Keratinocyte (primary cell): ENCODE results near the gene ZNF30. TPM values are rescaled to one million over a fixed set of nuclear protein-coding genes. Genes with fewer than 3 reads are reported as not detected.

Experiments used
- DNase-seq: peaks from one replicate; pipeline ENCODE4 v3.0.0-alpha.2; 2011; ENCODE audit warnings: low read depth, missing footprints, low spot score
- FAIRE-seq: peaks from 2 replicates; lab custom pipeline; 2011; peaks lifted over from hg19 to GRCh38; lab: Jason Lieb, UNC
- H2AFZ ChIP-seq: 2 replicates; pipeline ENCODE4 v1.6.0; 2012; ENCODE audit warnings: low read length, control low read depth, inconsistent platforms; ENCODE audit not compliant: control insufficient read depth
- H3K27ac ChIP-seq: 2 replicates; pipeline ENCODE4 v1.5.1; 2011; ENCODE audit warnings: low read length; ENCODE audit not compliant: control insufficient read depth, insufficient read depth
- H3K27me3 ChIP-seq: 3 replicates; pipeline ENCODE4 v1.6.0; 2011; ENCODE audit warnings: low read length; ENCODE audit not compliant: control insufficient read depth, insufficient read depth; ENCODE audit errors: extremely low read depth
- H3K36me3 ChIP-seq, 2 experiments: 2 replicates in 1 of 2; 3 replicates in 1 of 2; pipeline ENCODE4 v1.5.1; 2011; ENCODE audit warnings: low read length in 2 of 2, mild to moderate bottlenecking in 1 of 2; ENCODE audit not compliant: control insufficient read depth in 2 of 2, insufficient read depth in 2 of 2; ENCODE audit errors: extremely low read depth in 1 of 2
- H3K4me1 ChIP-seq: 3 replicates; pipeline ENCODE4 v1.5.1; 2011; ENCODE audit warnings: low read length; ENCODE audit not compliant: control insufficient read depth, insufficient read depth; ENCODE audit errors: extremely low read depth
- H3K4me2 ChIP-seq: 3 replicates; pipeline ENCODE4 v1.6.0; 2011; ENCODE audit warnings: low read depth, low read length; ENCODE audit not compliant: control insufficient read depth, insufficient read depth; ENCODE audit errors: extremely low read depth
- H3K4me3 ChIP-seq, 3 experiments: fragments of 200-600 bp in 1 of 3; sonication (generic) in 1 of 3; 2 replicates in 2 of 3; 3 replicates in 1 of 3; pipeline ENCODE4 v1.5.1; 2011 to 2016; ENCODE audit warnings: low read length in 3 of 3, mild to moderate bottlenecking in 3 of 3, control low read depth in 2 of 3, inconsistent platforms in 1 of 3, low read depth in 1 of 3, mixed read lengths in 1 of 3, mixed run types in 1 of 3, moderate library complexity in 1 of 3; ENCODE audit not compliant: control insufficient read depth in 2 of 3, insufficient read depth in 2 of 3; ENCODE audit errors: extremely low read depth in 1 of 3
- H3K79me2 ChIP-seq: 2 replicates; pipeline ENCODE4 v1.6.0; 2012; ENCODE audit warnings: low read length; ENCODE audit not compliant: control insufficient read depth, insufficient read depth
- H3K9ac ChIP-seq: 3 replicates; pipeline ENCODE4 v1.6.0; 2011; ENCODE audit warnings: low read length; ENCODE audit not compliant: control insufficient read depth, insufficient read depth; ENCODE audit errors: extremely low read depth
- H3K9me1 ChIP-seq: 3 replicates; pipeline ENCODE4 v1.6.0; 2011; ENCODE audit warnings: low read length; ENCODE audit not compliant: control insufficient read depth, insufficient read depth; ENCODE audit errors: extremely low read depth
- H3K9me3 ChIP-seq: 2 replicates; pipeline ENCODE4 v1.5.1; 2012; ENCODE audit warnings: low read depth, low read length; ENCODE audit not compliant: control insufficient read depth
- H4K20me1 ChIP-seq: 3 replicates; pipeline ENCODE4 v1.6.0; 2011; ENCODE audit warnings: low read length; ENCODE audit not compliant: control insufficient read depth, insufficient read depth; ENCODE audit errors: extremely low read depth
- EZH2 ChIP-seq: IDR thresholded peaks from one replicate; pipeline ENCODE4 v1.6.1; 2012; ENCODE audit warnings: inconsistent platforms, mild to moderate bottlenecking, low read length, moderate library complexity
- dilution Hi-C: fragments of 300-500 bp; cut with MboI; formaldehyde crosslinking; loops from one replicate; pipeline ENCODE4 v1.7.0; 2020; ENCODE audit warnings: low sequenced_read_pairs; ENCODE audit not compliant: extremely low pct_ligation_motif_present
- polyA plus RNA-seq, 5 experiments: library from polyadenylated mRNA; depleted of rRNA in 3 of 5; stranded (reverse) in 3 of 5; stranded (forward) in 1 of 5; unstranded in 1 of 5; fragments of >200 nt; gene quantifications; 1 replicate in 1 of 5; 2 replicates in 3 of 5; 3 replicates in 1 of 5; pipeline versions ENCODE4 v1.2.1 to v1.2.3, GENCODE V29; 2011 to 2012; ENCODE audit warnings: missing spikeins in 2 of 5, low read depth in 1 of 5, low replicate concordance in 1 of 5
- TF ChIP-seq, protein P1 (sequence below), 3 experiments: IDR thresholded peaks in 1 of 3; conservative IDR thresholded peaks in 1 of 3; optimal IDR thresholded peaks in 1 of 3; 2 replicates in 2 of 3; 3 replicates in 1 of 3; pipeline versions ENCODE3 to v1.5.1; 2011; ENCODE audit warnings: low read length in 3 of 3, mild to moderate bottlenecking in 3 of 3, moderate library complexity in 2 of 3, control low read depth in 1 of 3, inconsistent platforms in 1 of 3; ENCODE audit not compliant: insufficient read depth in 2 of 3; ENCODE audit errors: extremely low read depth in 1 of 3

ZNF30 gene
- polyA plus RNA-seq, 1 donor (not counting 4 experiments of a cell fraction or from before 2014, with no cell fraction given): 4.6 TPM

DNA sequence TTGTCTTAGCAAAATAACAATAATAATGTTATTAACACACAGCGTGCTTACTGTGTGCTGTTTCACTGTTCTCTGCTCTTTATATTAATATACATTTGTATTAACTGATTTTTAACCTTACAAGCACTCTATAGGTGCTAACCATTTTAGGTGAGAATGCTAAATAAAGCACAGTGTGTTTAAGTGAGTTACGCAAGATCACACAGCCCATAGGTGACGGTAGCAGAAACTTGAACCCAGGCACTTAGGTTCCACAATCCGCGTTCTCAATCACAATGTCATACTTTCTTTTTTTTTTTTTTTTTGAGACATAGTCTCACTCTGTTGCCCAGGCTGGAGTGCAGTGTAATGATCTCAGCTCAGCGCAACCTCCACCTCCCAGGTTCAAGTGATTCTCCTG, 5.8 kb downstream of the ZNF30 start:
- Histone ChIP-seq H3K36me3 (peaks cover 3 to 8% of the 10 kb centered on the region in 2 experiments), H3K4me1 (peaks cover 4% of the 10 kb centered on the region), H3K79me2 (peaks cover 6% of the 10 kb centered on the region), H3K4me3 (no peak overlapping the region), H3K4me2 (no peak overlapping the region), H2AFZ (no peak overlapping the region), H3K9me3 (no peaks in the 10 kb centered on the region), H3K9me1 (no peaks in the 10 kb centered on the region), H3K9ac (no peak overlapping the region), H4K20me1 (no peaks in the 10 kb centered on the region), H3K27me3 (no peaks in the 10 kb centered on the region), H3K27ac (no peak overlapping the region)
- dilution Hi-C loops: no loop called here
- no peak for FAIRE-seq
- no peak for DNase-seq
- no peak for TF ChIP-seq EZH2
- TF ChIP-seq, protein P1, sequence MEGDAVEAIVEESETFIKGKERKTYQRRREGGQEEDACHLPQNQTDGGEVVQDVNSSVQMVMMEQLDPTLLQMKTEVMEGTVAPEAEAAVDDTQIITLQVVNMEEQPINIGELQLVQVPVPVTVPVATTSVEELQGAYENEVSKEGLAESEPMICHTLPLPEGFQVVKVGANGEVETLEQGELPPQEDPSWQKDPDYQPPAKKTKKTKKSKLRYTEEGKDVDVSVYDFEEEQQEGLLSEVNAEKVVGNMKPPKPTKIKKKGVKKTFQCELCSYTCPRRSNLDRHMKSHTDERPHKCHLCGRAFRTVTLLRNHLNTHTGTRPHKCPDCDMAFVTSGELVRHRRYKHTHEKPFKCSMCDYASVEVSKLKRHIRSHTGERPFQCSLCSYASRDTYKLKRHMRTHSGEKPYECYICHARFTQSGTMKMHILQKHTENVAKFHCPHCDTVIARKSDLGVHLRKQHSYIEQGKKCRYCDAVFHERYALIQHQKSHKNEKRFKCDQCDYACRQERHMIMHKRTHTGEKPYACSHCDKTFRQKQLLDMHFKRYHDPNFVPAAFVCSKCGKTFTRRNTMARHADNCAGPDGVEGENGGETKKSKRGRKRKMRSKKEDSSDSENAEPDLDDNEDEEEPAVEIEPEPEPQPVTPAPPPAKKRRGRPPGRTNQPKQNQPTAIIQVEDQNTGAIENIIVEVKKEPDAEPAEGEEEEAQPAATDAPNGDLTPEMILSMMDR (optimal IDR thresholded peaks at IDR 0.05 in 1 of 3, IDR thresholded peaks at IDR 0.05 in 1 of 3, conservative IDR thresholded peaks at IDR 0.05 in 1 of 3; ENCODE audit: extremely low read depth in 1 of 3, insufficient read depth in 2 of 3, low read length in 3 of 3): no peak

DNA sequence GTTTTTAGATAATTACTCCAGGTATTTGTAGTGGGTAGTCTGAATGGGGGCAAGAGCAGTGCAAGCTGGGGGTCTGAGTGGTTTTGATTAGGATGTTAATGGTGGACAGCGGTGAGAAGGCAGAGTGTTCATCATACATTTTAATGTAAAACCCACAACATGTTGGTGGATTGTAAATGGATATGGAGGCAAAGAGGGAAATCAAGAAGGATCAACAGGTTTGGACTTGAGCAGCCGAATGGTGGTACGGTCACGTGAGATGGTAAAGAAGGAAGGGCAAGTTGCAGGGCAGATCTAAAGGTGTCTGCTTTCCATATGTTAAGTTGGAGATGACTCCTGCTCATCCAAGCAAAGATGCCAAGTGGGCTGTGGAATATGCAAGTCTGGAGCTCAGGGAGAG, 9.5 kb downstream of the ZNF30 start:
- TF ChIP-seq, protein P1 (optimal IDR thresholded peaks at IDR 0.05 in 1 of 3, IDR thresholded peaks at IDR 0.05 in 1 of 3, conservative IDR thresholded peaks at IDR 0.05 in 1 of 3; ENCODE audit: extremely low read depth in 1 of 3, insufficient read depth in 2 of 3, low read length in 3 of 3): no peak
- no peak for TF ChIP-seq EZH2
- Histone ChIP-seq H3K9me3 (no peaks in the 10 kb centered on the region), H3K27me3 (no peaks in the 10 kb centered on the region), H3K4me2 (no peak overlapping the region), H3K27ac (no peak overlapping the region), H3K9me1 (no peaks in the 10 kb centered on the region), H2AFZ (no peak overlapping the region), H3K36me3 (peaks cover 3 to 11% of the 10 kb centered on the region in 2 experiments), H3K9ac (no peak overlapping the region), H3K79me2 (no peaks in the 10 kb centered on the region), H3K4me3 (no peak overlapping the region), H3K4me1 (no peaks in the 10 kb centered on the region), H4K20me1 (no peaks in the 10 kb centered on the region)
- FAIRE-seq: no peak
- dilution Hi-C loops: no loop called here
- DNase-seq: no peak
